ENCODE results near the gene PLCH1. TPM values are rescaled to one million over a fixed set of nuclear protein-coding genes. Genes with fewer than 3 reads are reported as not detected.
A peak's percentile ranks its signal among the peaks of the same experiment; 100 is the strongest.

The PLCH1 gene
- total RNA-seq, 1 experiment from 2014 or later, result 3.1 TPM

DNA sequence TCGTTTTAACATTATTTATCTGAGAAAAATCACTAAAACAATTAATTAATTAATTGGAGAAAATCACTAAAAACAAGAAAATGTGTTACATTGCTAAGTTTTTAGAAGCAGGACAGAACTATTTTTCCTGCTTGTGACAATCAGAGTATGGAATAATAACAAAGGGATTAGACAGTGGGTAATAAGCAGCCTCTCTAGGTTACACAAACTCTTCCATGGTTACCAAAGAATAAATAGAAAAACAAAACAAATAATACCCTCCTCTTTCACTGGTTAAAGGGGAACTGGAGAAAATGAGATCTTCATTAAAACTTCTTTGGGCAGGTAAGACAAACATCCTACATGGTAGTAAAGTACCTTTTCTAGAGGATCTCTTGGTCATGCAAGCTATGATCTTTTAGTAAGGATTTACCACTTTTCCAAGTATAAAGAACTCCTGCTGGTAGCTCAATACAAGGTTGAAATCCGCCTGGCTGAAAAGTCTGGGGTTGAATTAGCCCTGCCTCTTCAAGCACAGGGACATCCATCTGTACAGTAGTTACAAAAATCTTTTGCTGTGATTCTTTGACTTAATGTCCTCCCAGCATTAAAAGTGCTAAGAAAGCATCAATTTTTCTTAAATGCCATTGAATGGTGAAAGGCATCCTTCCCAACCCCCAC lies 2.5 kb upstream of the PLCH1 start:
- intact Hi-C loops (cut with micrococcal nuclease; ENCODE audit: unreplicated experiment), result no loop called here
- CTCF ChIA-PET, result no interaction called here

GRCh38 chr3:155746703-155747102 lies 1.8 kb upstream of the PLCH1 start:
- intact Hi-C loops (cut with micrococcal nuclease; ENCODE audit: unreplicated experiment), result no loop called here
- H3K9me3 ChIP-seq (ENCODE audit: low read depth, low read length, poor library complexity, severe bottlenecking), result no peaks in the 10 kb centered on the region
- TF ChIP-seq CTCF (conservative IDR thresholded peaks at IDR 0.05; ENCODE audit: low read depth, low read length) (no peak), EZH2 (IDR thresholded peaks at IDR 0.05; ENCODE audit: borderline replicate concordance, low read depth, low read length, poor library complexity, severe bottlenecking) (no peak)
- no TSS peak for BruUV-seq (replicated peaks)
- no peak overlapping the region for H3K4me3 ChIP-seq (ENCODE audit: low read depth, low read length, poor library complexity, severe bottlenecking)
- no peaks in the 10 kb centered on the region for H3K27me3 ChIP-seq (replicated peaks; ENCODE audit: insufficient read depth, low read depth, low read length, poor library complexity)
- no peak for DNase-seq (ENCODE audit: low spot score)
- H3K4me1 ChIP-seq (ENCODE audit: insufficient read depth, low read length, poor library complexity, severe bottlenecking), result peaks cover 16% of the 10 kb centered on the region
- ChIA-PET CTCF (no interaction called here), POLR2A (ENCODE audit: low non-redundant PET) (no interaction called here)
- no peak overlapping the region for H3K27ac ChIP-seq (ENCODE audit: low read depth, low read length, poor library complexity, severe bottlenecking)
- no peaks in the 10 kb centered on the region for H3K36me3 ChIP-seq (ENCODE audit: insufficient read depth, low read length, poor library complexity, severe bottlenecking)

More for the DNA sequence above, 2.5 kb upstream of the PLCH1 start:
- POLR2A ChIA-PET (ENCODE audit: low non-redundant PET), result no interaction called here
- Histone ChIP-seq H3K4me1 (ENCODE audit: insufficient read depth, low read length, poor library complexity, severe bottlenecking) (peaks cover 16% of the 10 kb centered on the region), H3K4me3 (ENCODE audit: low read depth, low read length, poor library complexity, severe bottlenecking) (no peak overlapping the region), H3K27me3 (replicated peaks; ENCODE audit: insufficient read depth, low read depth, low read length, poor library complexity) (no peaks in the 10 kb centered on the region), H3K9me3 (ENCODE audit: low read depth, low read length, poor library complexity, severe bottlenecking) (no peaks in the 10 kb centered on the region), H3K27ac (ENCODE audit: low read depth, low read length, poor library complexity, severe bottlenecking) (no peak overlapping the region), H3K36me3 (ENCODE audit: insufficient read depth, low read length, poor library complexity, severe bottlenecking) (no peaks in the 10 kb centered on the region)
- TF ChIP-seq EZH2 (IDR thresholded peaks at IDR 0.05; ENCODE audit: borderline replicate concordance, low read depth, low read length, poor library complexity, severe bottlenecking) (no peak), CTCF (conservative IDR thresholded peaks at IDR 0.05; ENCODE audit: low read depth, low read length) (no peak)
- no TSS peak for BruUV-seq (replicated peaks)
- DNase-seq (ENCODE audit: low spot score), result no peak

GRCh38 chr3:155745795-155746550 lies 1.1 kb upstream of the PLCH1 start:
- no peaks in the 10 kb centered on the region for H3K27me3 ChIP-seq (replicated peaks; ENCODE audit: insufficient read depth, low read depth, low read length, poor library complexity)
- H3K9me3 ChIP-seq (ENCODE audit: low read depth, low read length, poor library complexity, severe bottlenecking), result no peaks in the 10 kb centered on the region
- H3K4me3 ChIP-seq (ENCODE audit: low read depth, low read length, poor library complexity, severe bottlenecking), result peak overlapping the region; percentile 72
- H3K27ac ChIP-seq (ENCODE audit: low read depth, low read length, poor library complexity, severe bottlenecking), result no peak overlapping the region
- ChIA-PET POLR2A (ENCODE audit: low non-redundant PET) (interaction anchor here (0.7 kb wide), 1 partner anchor 24 kb away, joined by 3 read pairs; no protein-coding TSS in a partner anchor), CTCF (no interaction called here)
- intact Hi-C loops (cut with micrococcal nuclease; ENCODE audit: unreplicated experiment), result loop anchor here (2.0 kb wide), 1 partner anchor 61 kb away; the partner anchor contains the start of gene C3orf33
- H3K4me1 ChIP-seq (ENCODE audit: insufficient read depth, low read length, poor library complexity, severe bottlenecking), result peaks cover 16% of the 10 kb centered on the region
- TF ChIP-seq EZH2 (IDR thresholded peaks at IDR 0.05; ENCODE audit: borderline replicate concordance, low read depth, low read length, poor library complexity, severe bottlenecking), result no peak
- TF ChIP-seq CTCF (conservative IDR thresholded peaks at IDR 0.05; ENCODE audit: low read depth, low read length), result no peak
- no TSS peak for BruUV-seq (replicated peaks)
- H3K36me3 ChIP-seq (ENCODE audit: insufficient read depth, low read length, poor library complexity, severe bottlenecking), result no peaks in the 10 kb centered on the region
- peak; percentile 57 for DNase-seq (ENCODE audit: low spot score)

Measured in A673 (cell line).